ENCODE data around the gene KCNIP4. TPM values are rescaled to one million over a fixed set of nuclear protein-coding genes. Genes with fewer than 3 reads are reported as not detected.

The KCNIP4 gene
- total RNA-seq, 1 donor from 2014 or later, result 0.17 TPM

- no peak for TF ChIP-seq CTCF (conservative IDR thresholded peaks at IDR 0.05; ENCODE audit: low read depth, low read length)
- no peak for DNase-seq (ENCODE audit: low read depth)
- H3K4me3 ChIP-seq (ENCODE audit: low read depth, low read length), result no peak overlapping the region
These were observed 66.3 kb downstream of the KCNIP4 start for GRCh38 chr4:21882051-21882839.

GRCh38 chr4:21879187-21879586, 69.4 kb downstream of the KCNIP4 start:
- DNase-seq (ENCODE audit: low read depth), result no peak
- H3K4me3 ChIP-seq (ENCODE audit: low read depth, low read length), result no peak overlapping the region
- TF ChIP-seq CTCF (conservative IDR thresholded peaks at IDR 0.05; ENCODE audit: low read depth, low read length), result peak; percentile 61

- TF ChIP-seq CTCF (conservative IDR thresholded peaks at IDR 0.05; ENCODE audit: low read depth, low read length), result no peak
- no peak overlapping the region for H3K4me3 ChIP-seq (ENCODE audit: low read depth, low read length)
These were observed 71.9 kb downstream of the KCNIP4 start for GRCh38 chr4:21876711-21877110.

GRCh38 chr4:21873145-21873544, 75.4 kb downstream of the KCNIP4 start:
- H3K4me3 ChIP-seq (ENCODE audit: low read depth, low read length), result no peak overlapping the region
- no peak for TF ChIP-seq CTCF (conservative IDR thresholded peaks at IDR 0.05; ENCODE audit: low read depth, low read length)
- DNase-seq (ENCODE audit: low read depth), result no peak

More at GRCh38 chr4:21876711-21877110, 71.9 kb downstream of the KCNIP4 start:
- no peak for DNase-seq (ENCODE audit: low read depth)

- TF ChIP-seq CTCF (conservative IDR thresholded peaks at IDR 0.05; ENCODE audit: low read depth, low read length), result no peak
- no peak for DNase-seq (ENCODE audit: low read depth)
- no peak overlapping the region for H3K4me3 ChIP-seq (ENCODE audit: low read depth, low read length)
These were observed 76.5 kb downstream of the KCNIP4 start for GRCh38 chr4:21872101-21872500.

- no peak for DNase-seq (ENCODE audit: low read depth)
- no peak overlapping the region for H3K4me3 ChIP-seq (ENCODE audit: low read depth, low read length)
- TF ChIP-seq CTCF (conservative IDR thresholded peaks at IDR 0.05; ENCODE audit: low read depth, low read length), result no peak
These were observed 78.4 kb downstream of the KCNIP4 start for GRCh38 chr4:21869978-21870745.
